WTC11 (cell line): ENCODE results near the gene SMCO2. TPM values are rescaled to one million over a fixed set of nuclear protein-coding genes. Genes with fewer than 3 reads are reported as not detected.

Experiments
- ATAC-seq: fragments of 200-7000 bp; cut with Tn5 transposase; 2 replicates; pipeline ENCODE4 v1.10.0; 2021; ENCODE audit warnings: mild to moderate bottlenecking, moderate library complexity
- CTCF ChIA-PET: fragments of 300-600 bp; sonication (Branson Sonifier 250); formaldehyde crosslinking; loops from one replicate; lab custom pipeline; 2021; ENCODE audit warnings: antibody characterized with exemption; lab: Charles Lee
- POLR2A ChIA-PET: fragments of 350-600 bp; sonication (Branson Sonifier 250); formaldehyde crosslinking; loops from one replicate; lab custom pipeline; 2021; ENCODE audit warnings: antibody characterized with exemption; lab: Charles Lee
- DNase-seq: peaks from one replicate; pipeline ENCODE4 v3.0.0; 2021; ENCODE audit warnings: low spot score
- H3K27ac Mint-ChIP-seq: 2 replicates; pipeline ENCODE4 v1.8.0; 2021; ENCODE audit warnings: mixed read lengths
- H3K27me3 Mint-ChIP-seq: 2 replicates; pipeline ENCODE4 v1.8.0; 2021; ENCODE audit warnings: low read depth, mild to moderate bottlenecking, moderate library complexity, mixed read lengths
- H3K36me3 Mint-ChIP-seq: 2 replicates; pipeline ENCODE4 v1.8.0; 2021; ENCODE audit warnings: mixed read lengths
- H3K4me1 Mint-ChIP-seq: 2 replicates; pipeline ENCODE4 v1.8.0; 2022; ENCODE audit warnings: mixed read lengths
- H3K4me3 Mint-ChIP-seq: 2 replicates; pipeline ENCODE4 v1.8.0; 2021; ENCODE audit warnings: mild to moderate bottlenecking, moderate library complexity, mixed read lengths
- H3K9me3 Mint-ChIP-seq: 2 replicates; pipeline ENCODE4 v1.8.0; 2021; ENCODE audit warnings: mixed read lengths
- ATF3 ChIP-seq: sonication (generic); formaldehyde crosslinking; conservative IDR thresholded peaks from 2 replicates; pipeline ENCODE4 v1.8.1; 2022; ENCODE audit warnings: mild to moderate bottlenecking, missing genetic modification reagents
- ATF6 ChIP-seq: sonication (generic); formaldehyde crosslinking; IDR thresholded peaks from 2 replicates; pipeline ENCODE4 v1.8.1; 2023; ENCODE audit warnings: mild to moderate bottlenecking, missing genetic modification reagents
- CBFB ChIP-seq: sonication (generic); formaldehyde crosslinking; IDR thresholded peaks from 2 replicates; pipeline ENCODE4 v1.8.1; 2022; ENCODE audit warnings: mild to moderate bottlenecking, low read depth, missing genetic modification reagents
- CDX4 ChIP-seq: fragments of 250-450 bp; sonication (Bioruptor Pico); IDR thresholded peaks from 2 replicates; pipeline ENCODE4 v1.9.0; 2021; ENCODE audit warnings: moderate library complexity, mild to moderate bottlenecking, inconsistent platforms, borderline replicate concordance
- CREM ChIP-seq: sonication (generic); formaldehyde crosslinking; IDR thresholded peaks from 2 replicates; pipeline ENCODE4 v1.8.1; 2022; ENCODE audit warnings: mild to moderate bottlenecking, missing genetic modification reagents, moderate library complexity
- E2F4 ChIP-seq: sonication (generic); formaldehyde crosslinking; IDR thresholded peaks from 2 replicates; pipeline ENCODE4 v1.8.1; 2022; ENCODE audit warnings: low read depth, mild to moderate bottlenecking, moderate library complexity, missing genetic modification reagents, borderline replicate concordance
- ESRRA ChIP-seq: sonication (generic); formaldehyde crosslinking; IDR thresholded peaks from 2 replicates; pipeline ENCODE4 v1.8.1; 2022; ENCODE audit warnings: mild to moderate bottlenecking, missing genetic modification reagents, borderline replicate concordance
- GABPB1 ChIP-seq: sonication (generic); formaldehyde crosslinking; IDR thresholded peaks from 2 replicates; pipeline ENCODE4 v1.8.1; 2023; ENCODE audit warnings: mild to moderate bottlenecking, missing genetic modification reagents
- GRHL2 ChIP-seq: fragments of 250-450 bp; sonication (Bioruptor Pico); IDR thresholded peaks from 2 replicates; pipeline ENCODE4 v1.8.0; 2022; ENCODE audit warnings: mild to moderate bottlenecking, moderate library complexity; ENCODE audit not compliant: insufficient replicate concordance, severe bottlenecking
- IRF1 ChIP-seq: sonication (generic); formaldehyde crosslinking; IDR thresholded peaks from 2 replicates; pipeline ENCODE4 v1.8.0; 2023; ENCODE audit warnings: missing genetic modification reagents
- JUN ChIP-seq: sonication (generic); formaldehyde crosslinking; IDR thresholded peaks from 2 replicates; pipeline ENCODE4 v1.8.0; 2023; ENCODE audit warnings: mild to moderate bottlenecking, missing genetic modification reagents
- MYBL2 ChIP-seq: sonication (generic); formaldehyde crosslinking; IDR thresholded peaks from 2 replicates; pipeline ENCODE4 v1.8.1; 2023; ENCODE audit warnings: mild to moderate bottlenecking, moderate library complexity, missing genetic modification reagents
- NR3C1 ChIP-seq: sonication (generic); formaldehyde crosslinking; conservative IDR thresholded peaks from 2 replicates; pipeline ENCODE4 v1.8.1; 2023; ENCODE audit warnings: low read depth, mild to moderate bottlenecking, missing genetic modification reagents
- RELA ChIP-seq: sonication (generic); formaldehyde crosslinking; IDR thresholded peaks from 2 replicates; pipeline ENCODE4 v1.8.1; 2022; ENCODE audit warnings: missing genetic modification reagents, mild to moderate bottlenecking, borderline replicate concordance
- ZNF121 ChIP-seq: sonication (generic); formaldehyde crosslinking; IDR thresholded peaks from 2 replicates; pipeline ENCODE4 v1.8.0; 2023; ENCODE audit warnings: missing genetic modification reagents
- ZNF263 ChIP-seq: sonication (generic); formaldehyde crosslinking; IDR thresholded peaks from 2 replicates; pipeline ENCODE4 v1.8.1; 2022; ENCODE audit warnings: low read depth, mild to moderate bottlenecking, moderate library complexity, missing genetic modification reagents
- total RNA-seq: library from RNA; stranded (reverse); gene quantifications from 3 replicates; pipeline ENCODE4 v1.2.3, GENCODE V29; 2021
- TF ChIP-seq, protein P1 (sequence below): sonication (generic); formaldehyde crosslinking; IDR thresholded peaks from 2 replicates; pipeline ENCODE4 v1.8.1; 2022; ENCODE audit warnings: mild to moderate bottlenecking, missing genetic modification reagents, moderate library complexity, borderline replicate concordance
- TF ChIP-seq, protein P2 (sequence below): sonication (generic); formaldehyde crosslinking; IDR thresholded peaks from 2 replicates; pipeline ENCODE4 v1.8.0; 2022; ENCODE audit warnings: mild to moderate bottlenecking, missing genetic modification reagents
- TF ChIP-seq, protein P3 (sequence below): sonication (generic); formaldehyde crosslinking; IDR thresholded peaks from 2 replicates; pipeline ENCODE4 v1.8.0; 2023; ENCODE audit warnings: missing genetic modification reagents, mild to moderate bottlenecking, borderline replicate concordance
- TF ChIP-seq, protein P4 (sequence below): sonication (generic); formaldehyde crosslinking; IDR thresholded peaks from 2 replicates; pipeline ENCODE4 v1.8.1; 2023; ENCODE audit warnings: mild to moderate bottlenecking, missing genetic modification reagents

Gene SMCO2
- total RNA-seq, 1 experiment from 2014 or later, result 0.52 TPM

DNA sequence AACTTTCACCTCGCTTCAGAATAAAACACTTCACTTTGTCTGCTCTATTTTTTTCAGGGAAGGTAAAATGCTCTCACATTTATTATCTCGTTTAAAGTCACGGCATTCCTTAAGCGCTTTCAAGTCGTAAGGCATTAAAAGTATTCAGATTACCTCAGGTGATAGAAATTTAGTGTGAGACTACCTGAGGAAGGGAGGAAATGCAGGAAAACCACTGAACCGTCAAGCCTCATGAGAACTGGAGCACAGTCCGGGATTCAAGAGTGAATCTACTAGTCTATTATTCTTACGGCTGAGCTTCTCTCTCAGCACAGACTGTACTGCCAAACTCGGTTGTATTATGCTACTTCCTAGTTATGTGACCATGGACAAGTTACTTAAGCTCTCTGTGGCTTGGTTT, 69.1 kb downstream of the SMCO2 start:
- Mint-ChIP-seq H3K4me1 (peaks cover 13% of the 10 kb centered on the region), H3K9me3 (no peaks in the 10 kb centered on the region), H3K36me3 (no peaks in the 10 kb centered on the region), H3K27me3 (peaks cover 4% of the 10 kb centered on the region), H3K27ac (no peak overlapping the region), H3K4me3 (no peak overlapping the region)
- DNase-seq, result no peak
- POLR2A ChIA-PET, result no interaction called here
- no peak for TF ChIP-seq GRHL2 (CRISPR knock-in tag)
- no peak for TF ChIP-seq ZNF263 (CRISPR knock-in tag)
- TF ChIP-seq CREM (CRISPR knock-in tag), result no peak
- no peak for TF ChIP-seq MYBL2
- TF ChIP-seq CBFB (CRISPR knock-in tag), result no peak
- TF ChIP-seq CDX4, result no peak
- TF ChIP-seq, protein P1, sequence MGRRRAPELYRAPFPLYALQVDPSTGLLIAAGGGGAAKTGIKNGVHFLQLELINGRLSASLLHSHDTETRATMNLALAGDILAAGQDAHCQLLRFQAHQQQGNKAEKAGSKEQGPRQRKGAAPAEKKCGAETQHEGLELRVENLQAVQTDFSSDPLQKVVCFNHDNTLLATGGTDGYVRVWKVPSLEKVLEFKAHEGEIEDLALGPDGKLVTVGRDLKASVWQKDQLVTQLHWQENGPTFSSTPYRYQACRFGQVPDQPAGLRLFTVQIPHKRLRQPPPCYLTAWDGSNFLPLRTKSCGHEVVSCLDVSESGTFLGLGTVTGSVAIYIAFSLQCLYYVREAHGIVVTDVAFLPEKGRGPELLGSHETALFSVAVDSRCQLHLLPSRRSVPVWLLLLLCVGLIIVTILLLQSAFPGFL (CRISPR knock-in tag), result no peak
- ATAC-seq, result peak; percentile 69
- CTCF ChIA-PET, result no interaction called here

- POLR2A ChIA-PET, result no interaction called here
These were observed 70.1 kb downstream of the SMCO2 start for GRCh38 chr12:27516625-27517024.

More at GRCh38 chr12:27516625-27517024, 70.1 kb downstream of the SMCO2 start:
- H3K27me3 Mint-ChIP-seq, result peaks cover 10% of the 10 kb centered on the region
- H3K9me3 Mint-ChIP-seq, result no peaks in the 10 kb centered on the region
- TF ChIP-seq, protein P2, sequence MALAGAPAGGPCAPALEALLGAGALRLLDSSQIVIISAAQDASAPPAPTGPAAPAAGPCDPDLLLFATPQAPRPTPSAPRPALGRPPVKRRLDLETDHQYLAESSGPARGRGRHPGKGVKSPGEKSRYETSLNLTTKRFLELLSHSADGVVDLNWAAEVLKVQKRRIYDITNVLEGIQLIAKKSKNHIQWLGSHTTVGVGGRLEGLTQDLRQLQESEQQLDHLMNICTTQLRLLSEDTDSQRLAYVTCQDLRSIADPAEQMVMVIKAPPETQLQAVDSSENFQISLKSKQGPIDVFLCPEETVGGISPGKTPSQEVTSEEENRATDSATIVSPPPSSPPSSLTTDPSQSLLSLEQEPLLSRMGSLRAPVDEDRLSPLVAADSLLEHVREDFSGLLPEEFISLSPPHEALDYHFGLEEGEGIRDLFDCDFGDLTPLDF (CRISPR knock-in tag), result no peak
- no peak for TF ChIP-seq E2F4 (CRISPR knock-in tag)
- TF ChIP-seq RELA (CRISPR knock-in tag), result no peak
- TF ChIP-seq, protein P3, sequence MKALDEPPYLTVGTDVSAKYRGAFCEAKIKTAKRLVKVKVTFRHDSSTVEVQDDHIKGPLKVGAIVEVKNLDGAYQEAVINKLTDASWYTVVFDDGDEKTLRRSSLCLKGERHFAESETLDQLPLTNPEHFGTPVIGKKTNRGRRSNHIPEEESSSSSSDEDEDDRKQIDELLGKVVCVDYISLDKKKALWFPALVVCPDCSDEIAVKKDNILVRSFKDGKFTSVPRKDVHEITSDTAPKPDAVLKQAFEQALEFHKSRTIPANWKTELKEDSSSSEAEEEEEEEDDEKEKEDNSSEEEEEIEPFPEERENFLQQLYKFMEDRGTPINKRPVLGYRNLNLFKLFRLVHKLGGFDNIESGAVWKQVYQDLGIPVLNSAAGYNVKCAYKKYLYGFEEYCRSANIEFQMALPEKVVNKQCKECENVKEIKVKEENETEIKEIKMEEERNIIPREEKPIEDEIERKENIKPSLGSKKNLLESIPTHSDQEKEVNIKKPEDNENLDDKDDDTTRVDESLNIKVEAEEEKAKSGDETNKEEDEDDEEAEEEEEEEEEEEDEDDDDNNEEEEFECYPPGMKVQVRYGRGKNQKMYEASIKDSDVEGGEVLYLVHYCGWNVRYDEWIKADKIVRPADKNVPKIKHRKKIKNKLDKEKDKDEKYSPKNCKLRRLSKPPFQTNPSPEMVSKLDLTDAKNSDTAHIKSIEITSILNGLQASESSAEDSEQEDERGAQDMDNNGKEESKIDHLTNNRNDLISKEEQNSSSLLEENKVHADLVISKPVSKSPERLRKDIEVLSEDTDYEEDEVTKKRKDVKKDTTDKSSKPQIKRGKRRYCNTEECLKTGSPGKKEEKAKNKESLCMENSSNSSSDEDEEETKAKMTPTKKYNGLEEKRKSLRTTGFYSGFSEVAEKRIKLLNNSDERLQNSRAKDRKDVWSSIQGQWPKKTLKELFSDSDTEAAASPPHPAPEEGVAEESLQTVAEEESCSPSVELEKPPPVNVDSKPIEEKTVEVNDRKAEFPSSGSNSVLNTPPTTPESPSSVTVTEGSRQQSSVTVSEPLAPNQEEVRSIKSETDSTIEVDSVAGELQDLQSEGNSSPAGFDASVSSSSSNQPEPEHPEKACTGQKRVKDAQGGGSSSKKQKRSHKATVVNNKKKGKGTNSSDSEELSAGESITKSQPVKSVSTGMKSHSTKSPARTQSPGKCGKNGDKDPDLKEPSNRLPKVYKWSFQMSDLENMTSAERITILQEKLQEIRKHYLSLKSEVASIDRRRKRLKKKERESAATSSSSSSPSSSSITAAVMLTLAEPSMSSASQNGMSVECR (CRISPR knock-in tag), result no peak
- no peak for TF ChIP-seq IRF1
- TF ChIP-seq, protein P4, sequence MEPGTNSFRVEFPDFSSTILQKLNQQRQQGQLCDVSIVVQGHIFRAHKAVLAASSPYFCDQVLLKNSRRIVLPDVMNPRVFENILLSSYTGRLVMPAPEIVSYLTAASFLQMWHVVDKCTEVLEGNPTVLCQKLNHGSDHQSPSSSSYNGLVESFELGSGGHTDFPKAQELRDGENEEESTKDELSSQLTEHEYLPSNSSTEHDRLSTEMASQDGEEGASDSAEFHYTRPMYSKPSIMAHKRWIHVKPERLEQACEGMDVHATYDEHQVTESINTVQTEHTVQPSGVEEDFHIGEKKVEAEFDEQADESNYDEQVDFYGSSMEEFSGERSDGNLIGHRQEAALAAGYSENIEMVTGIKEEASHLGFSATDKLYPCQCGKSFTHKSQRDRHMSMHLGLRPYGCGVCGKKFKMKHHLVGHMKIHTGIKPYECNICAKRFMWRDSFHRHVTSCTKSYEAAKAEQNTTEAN (CRISPR knock-in tag), result no peak
- TF ChIP-seq ATF3 (CRISPR knock-in tag), result no peak
- TF ChIP-seq ESRRA, result no peak
- TF ChIP-seq NR3C1 (CRISPR knock-in tag), result no peak
- no peak for TF ChIP-seq JUN (CRISPR knock-in tag)
- no peak for TF ChIP-seq GABPB1
- no peak for TF ChIP-seq ZNF121 (CRISPR knock-in tag)
- TF ChIP-seq ATF6 (CRISPR knock-in tag), result no peak
- H3K36me3 Mint-ChIP-seq, result no peaks in the 10 kb centered on the region
- peaks cover 22% of the 10 kb centered on the region for H3K4me1 Mint-ChIP-seq
- no peak overlapping the region for H3K27ac Mint-ChIP-seq
- ATAC-seq (no peak), DNase-seq (no peak)
- H3K4me3 Mint-ChIP-seq, result no peak overlapping the region
- CTCF ChIA-PET, result no interaction called here
